ENCODE data around the gene DNMBP. TPM values are rescaled to one million over a fixed set of nuclear protein-coding genes. Genes with fewer than 3 reads are reported as not detected.
"Not testable (repeated sequence)": the region's sequence is repeated elsewhere in the genome, so short reads cannot be mapped to it uniquely, and the experiment has no call there.

The DNMBP gene
- total and polyA plus RNA-seq, 7 donors, result 15.0 to 21.6 (median 18.6) TPM

DNA sequence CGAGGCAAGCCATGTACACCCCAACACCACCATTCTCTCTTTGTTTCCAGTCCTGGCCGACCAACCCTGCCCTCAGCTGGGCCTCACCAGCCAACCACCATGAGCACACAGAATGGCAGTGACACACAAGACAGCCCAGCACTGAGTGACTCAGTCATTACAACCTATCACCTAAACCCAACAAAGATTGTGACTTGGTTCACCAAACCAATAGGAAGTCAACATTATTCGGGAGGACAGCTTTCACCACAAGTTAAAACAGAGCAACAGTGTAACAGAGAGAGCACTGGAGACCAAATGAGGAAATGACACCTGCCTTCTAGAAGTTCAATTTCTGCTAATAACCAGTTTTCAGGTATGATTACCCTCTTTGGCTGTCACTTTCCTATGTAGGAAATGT is 72.1 kb downstream of the DNMBP start:
- no peaks in the 10 kb centered on the region for H3K27me3 ChIP-seq
- WGBS, 2 donors, result 88 to 91% methylated on average over 3 of the region's 3 CpGs
- no peaks in the 10 kb centered on the region for H3K9me3 ChIP-seq
- no peak overlapping the region for H3K4me3 ChIP-seq
- TF ChIP-seq, protein P1, sequence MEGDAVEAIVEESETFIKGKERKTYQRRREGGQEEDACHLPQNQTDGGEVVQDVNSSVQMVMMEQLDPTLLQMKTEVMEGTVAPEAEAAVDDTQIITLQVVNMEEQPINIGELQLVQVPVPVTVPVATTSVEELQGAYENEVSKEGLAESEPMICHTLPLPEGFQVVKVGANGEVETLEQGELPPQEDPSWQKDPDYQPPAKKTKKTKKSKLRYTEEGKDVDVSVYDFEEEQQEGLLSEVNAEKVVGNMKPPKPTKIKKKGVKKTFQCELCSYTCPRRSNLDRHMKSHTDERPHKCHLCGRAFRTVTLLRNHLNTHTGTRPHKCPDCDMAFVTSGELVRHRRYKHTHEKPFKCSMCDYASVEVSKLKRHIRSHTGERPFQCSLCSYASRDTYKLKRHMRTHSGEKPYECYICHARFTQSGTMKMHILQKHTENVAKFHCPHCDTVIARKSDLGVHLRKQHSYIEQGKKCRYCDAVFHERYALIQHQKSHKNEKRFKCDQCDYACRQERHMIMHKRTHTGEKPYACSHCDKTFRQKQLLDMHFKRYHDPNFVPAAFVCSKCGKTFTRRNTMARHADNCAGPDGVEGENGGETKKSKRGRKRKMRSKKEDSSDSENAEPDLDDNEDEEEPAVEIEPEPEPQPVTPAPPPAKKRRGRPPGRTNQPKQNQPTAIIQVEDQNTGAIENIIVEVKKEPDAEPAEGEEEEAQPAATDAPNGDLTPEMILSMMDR (IDR thresholded peaks at IDR 0.05), result no peak
- TF ChIP-seq POLR2AphosphoS5 (IDR thresholded peaks at IDR 0.05) (no peak), EP300 (IDR thresholded peaks at IDR 0.05) (no peak), POLR2A (IDR thresholded peaks at IDR 0.05) (no peak)
- H3K27ac ChIP-seq, result no peak overlapping the region
- intact Hi-C loops (cut with DNase I), result no loop called here
- no peak for DNase-seq
- no peaks in the 10 kb centered on the region for H3K36me3 ChIP-seq
- peaks cover 0 to 2% (median 0%) of the 10 kb centered on the region in 4 donors for H3K4me1 ChIP-seq

DNA sequence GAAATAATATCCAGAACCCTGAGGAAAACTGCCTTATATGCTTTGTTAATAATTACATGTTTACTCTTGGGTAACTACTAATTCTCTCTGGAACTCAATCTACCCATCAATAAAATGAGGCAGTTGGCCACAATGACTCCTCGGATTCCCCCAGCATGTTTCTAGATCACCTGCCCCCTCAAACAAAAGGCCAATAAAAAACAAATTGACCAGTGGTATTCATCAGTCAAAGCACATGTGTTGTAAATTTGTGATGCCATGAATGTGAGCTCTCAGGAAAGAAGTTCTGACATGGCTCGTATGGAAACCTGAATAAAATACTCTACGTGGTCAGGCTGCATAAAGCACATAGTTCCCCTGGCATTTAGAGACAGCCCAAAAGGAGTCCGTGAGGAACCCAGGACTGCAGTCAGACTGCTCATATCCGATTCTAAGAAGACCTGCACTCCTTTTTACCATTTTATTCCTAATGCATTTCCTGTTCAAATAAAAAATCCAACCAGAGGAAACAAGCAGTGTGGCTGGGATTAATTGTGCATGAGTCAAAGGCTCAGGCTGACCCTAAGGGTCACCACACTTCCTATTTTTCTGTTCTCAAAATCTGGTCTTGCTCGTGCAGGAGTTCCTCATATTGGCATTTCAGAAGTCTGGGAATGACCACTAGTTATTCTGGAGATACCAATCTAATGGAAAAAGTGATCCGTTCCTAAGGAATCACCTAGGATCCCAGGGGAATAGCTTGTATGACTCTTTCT is 77.4 kb downstream of the DNMBP start:
- H3K9me3 ChIP-seq; H3K4me3 ChIP-seq; H3K36me3 ChIP-seq; intact Hi-C loops (cut with DNase I); DNase-seq; H3K27me3 ChIP-seq: not testable (repeated sequence)
- peak overlapping the region in 2 of 4 donors; percentile 34 to 38 for H3K27ac ChIP-seq
- WGBS, 2 donors, result 25 to 57% methylated on average over 4 of the region's 7 CpGs
- H3K4me1 ChIP-seq, result peaks cover 0 to 35% (median 26%) of the 10 kb centered on the region in 4 donors

DNA sequence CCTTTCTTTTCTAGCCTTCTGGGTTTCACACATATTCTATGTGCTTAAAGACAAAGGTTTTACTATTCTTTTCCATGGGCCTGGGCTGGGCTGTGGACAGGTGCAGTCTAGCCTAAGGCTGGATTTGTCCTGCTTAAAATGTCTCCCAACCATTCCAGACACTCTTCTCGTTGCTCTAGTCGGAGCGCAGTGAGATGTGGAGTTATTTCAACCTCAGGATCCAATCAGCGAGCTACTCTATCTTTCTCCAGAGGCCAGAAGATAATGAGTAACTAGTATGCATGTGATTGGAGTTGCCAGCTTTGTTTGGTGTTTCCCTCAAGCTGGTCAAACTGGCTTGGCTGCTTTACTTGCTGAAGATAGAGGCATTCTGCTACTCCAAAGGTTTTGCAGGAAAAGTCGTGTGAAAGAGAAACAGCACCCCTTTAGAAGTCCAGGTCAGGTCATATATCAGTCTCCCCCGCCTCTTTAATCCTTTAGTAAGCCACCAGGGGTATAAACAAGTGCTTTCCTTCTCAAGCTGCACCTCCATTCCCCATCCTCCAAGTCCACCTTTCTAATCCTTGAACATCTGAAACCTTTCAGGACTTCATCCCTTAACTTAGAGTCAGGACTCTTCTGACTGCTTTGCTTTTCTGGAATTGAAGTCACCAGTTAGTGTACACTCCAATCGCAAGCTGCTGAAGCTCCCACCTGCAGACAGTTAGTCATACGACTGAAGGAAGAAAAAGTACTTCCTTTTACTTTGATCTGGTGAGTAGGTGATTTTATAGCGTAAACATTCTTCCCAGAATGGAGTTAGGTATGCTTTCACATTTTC is 78.8 kb downstream of the DNMBP start:
- no peak for DNase-seq
- intact Hi-C loops (cut with DNase I), result no loop called here
- no peaks in the 10 kb centered on the region for H3K36me3 ChIP-seq
- no peaks in the 10 kb centered on the region for H3K27me3 ChIP-seq
- no peak overlapping the region for H3K27ac ChIP-seq
- H3K9me3 ChIP-seq, result no peaks in the 10 kb centered on the region
- 18 to 58% methylated on average over 9 of the region's 9 CpGs for WGBS, 2 donors
- no peak overlapping the region for H3K4me3 ChIP-seq
- peaks cover 0 to 47% (median 38%) of the 10 kb centered on the region in 4 donors for H3K4me1 ChIP-seq
- TF ChIP-seq POLR2AphosphoS5 (IDR thresholded peaks at IDR 0.05) (peak in 1 of 4 donors; percentile 55), EP300 (IDR thresholded peaks at IDR 0.05) (no peak), POLR2A (IDR thresholded peaks at IDR 0.05) (peak in 1 of 2 donors; percentile 80)
- TF ChIP-seq, protein P1 (IDR thresholded peaks at IDR 0.05), result no peak

DNA sequence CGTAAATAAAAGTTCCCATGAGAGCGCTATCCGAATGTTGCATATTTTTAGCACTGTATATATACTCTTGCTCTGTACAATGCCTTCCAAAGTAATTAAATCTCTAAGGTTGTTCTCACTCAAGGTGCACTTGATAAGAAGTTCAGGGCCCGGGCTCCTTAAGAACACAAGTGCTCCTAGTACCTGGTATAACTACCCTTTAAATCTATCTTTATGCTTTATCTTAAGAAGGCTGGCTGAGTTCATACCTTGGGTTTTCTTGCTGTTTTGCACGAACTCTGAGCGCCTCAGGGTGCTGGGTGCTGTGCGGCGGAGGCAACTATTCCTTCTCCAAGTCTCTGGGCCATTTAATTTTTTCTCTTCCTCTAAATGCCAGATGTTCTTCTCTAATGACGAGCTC is 80.4 kb downstream of the DNMBP start:
- peaks cover 0 to 47% (median 38%) of the 10 kb centered on the region in 4 donors for H3K4me1 ChIP-seq
- DNase-seq, result no peak
- H3K27ac ChIP-seq, result peak overlapping the region in 1 of 4 donors; percentile 54
- no peaks in the 10 kb centered on the region for H3K27me3 ChIP-seq
- no peaks in the 10 kb centered on the region for H3K9me3 ChIP-seq
- H3K36me3 ChIP-seq, result no peaks in the 10 kb centered on the region
- intact Hi-C loops (cut with DNase I), result loop anchor here (5.0 kb wide), 1 partner anchor 83 kb away; no protein-coding TSS in a partner anchor
- 20 to 69% methylated on average over 9 of the region's 9 CpGs for WGBS, 2 donors
- no peak overlapping the region for H3K4me3 ChIP-seq
- TF ChIP-seq POLR2A (IDR thresholded peaks at IDR 0.05) (no peak), POLR2AphosphoS5 (IDR thresholded peaks at IDR 0.05) (no peak), EP300 (IDR thresholded peaks at IDR 0.05) (no peak)
- TF ChIP-seq, protein P1 (IDR thresholded peaks at IDR 0.05), result no peak

DNA sequence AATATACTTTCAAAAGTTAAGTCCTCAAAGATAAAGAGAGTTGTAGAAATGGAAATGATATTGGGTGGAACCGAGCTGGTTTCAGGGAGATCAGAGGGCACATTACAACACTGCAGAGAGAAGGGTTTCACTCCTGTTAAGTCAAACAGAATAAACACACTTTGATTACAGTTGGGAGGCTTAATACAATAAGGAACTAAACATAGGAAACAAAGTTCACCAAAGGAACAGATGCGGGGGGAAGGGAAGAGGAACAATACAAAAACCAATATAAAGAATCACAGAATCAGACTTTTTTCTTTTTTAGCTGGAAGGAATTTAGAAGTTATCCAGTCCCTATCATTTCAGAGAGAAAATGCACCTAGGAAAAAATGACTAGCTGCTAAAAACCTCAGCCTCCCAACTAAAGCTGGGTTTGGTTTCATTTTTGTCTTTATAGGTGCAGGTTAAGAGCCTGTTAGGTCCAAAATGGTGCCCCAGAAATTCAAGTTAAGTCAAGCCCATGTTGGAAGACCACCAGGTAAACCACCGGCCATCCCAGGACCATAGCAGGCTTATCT is 81.9 kb downstream of the DNMBP start:
- peak overlapping the region in 1 of 4 donors; percentile 2 for H3K4me3 ChIP-seq
- no peaks in the 10 kb centered on the region for H3K27me3 ChIP-seq
- H3K4me1 ChIP-seq, result peaks cover 0 to 47% (median 38%) of the 10 kb centered on the region in 4 donors
- H3K36me3 ChIP-seq, result no peaks in the 10 kb centered on the region
- peak in 1 of 4 donors; percentile 19 for TF ChIP-seq POLR2AphosphoS5 (IDR thresholded peaks at IDR 0.05)
- peak in 1 of 2 donors; percentile 30 for TF ChIP-seq POLR2A (IDR thresholded peaks at IDR 0.05)
- TF ChIP-seq, protein P1 (IDR thresholded peaks at IDR 0.05), result no peak
- TF ChIP-seq EP300 (IDR thresholded peaks at IDR 0.05), result no peak
- H3K27ac ChIP-seq, result peak overlapping the region; percentile 34 to 54 (median 48)
- intact Hi-C loops (cut with DNase I), result loop anchor here (5.0 kb wide), 1 partner anchor 84 kb away; no protein-coding TSS in a partner anchor
- DNase-seq, result no peak
- H3K9me3 ChIP-seq, result no peaks in the 10 kb centered on the region
- WGBS, 2 donors, result 9 to 46% methylated on average over 3 of the region's 3 CpGs

Data from sigmoid colon (tissue), 7 donors.